GM18508 (cell line): ENCODE measurements around the gene PPP6R1.

Source experiments
- ATAC-seq: cut with Tn5 transposase; IDR thresholded peaks from one replicate; pipeline ENCODE4 v1.9.1; 2021; ENCODE audit warnings: moderate number of reproducible peaks; ENCODE audit not compliant: insufficient read depth, unreplicated experiment

PPP6R1 gene

GRCh38 chr19:55262359-55262758 is 3.5 kb upstream of the PPP6R1 start:
- no peak for ATAC-seq

DNA sequence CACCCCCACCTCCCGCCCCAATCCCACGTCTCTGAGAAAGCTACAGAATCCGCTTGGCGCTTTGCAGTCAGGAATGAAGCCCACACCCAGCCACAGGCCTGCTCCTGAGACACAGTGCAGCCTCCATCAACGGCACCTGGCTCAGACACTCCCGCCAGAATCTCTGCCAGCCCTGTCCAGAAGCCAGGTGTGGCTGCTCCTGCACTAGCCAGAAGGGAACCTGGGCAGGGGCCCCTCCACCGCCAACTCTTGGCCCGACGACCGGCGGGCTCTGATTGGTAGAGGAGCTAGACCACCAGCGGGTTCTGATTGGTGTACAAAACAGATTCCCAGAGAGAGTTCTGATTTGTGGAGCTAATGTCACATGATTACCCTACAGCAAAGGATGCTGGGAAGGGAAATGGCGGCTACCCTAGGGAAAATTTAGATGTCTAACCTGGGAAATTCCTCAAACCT is 2.9 kb upstream of the PPP6R1 start:
- ATAC-seq = no peak

DNA sequence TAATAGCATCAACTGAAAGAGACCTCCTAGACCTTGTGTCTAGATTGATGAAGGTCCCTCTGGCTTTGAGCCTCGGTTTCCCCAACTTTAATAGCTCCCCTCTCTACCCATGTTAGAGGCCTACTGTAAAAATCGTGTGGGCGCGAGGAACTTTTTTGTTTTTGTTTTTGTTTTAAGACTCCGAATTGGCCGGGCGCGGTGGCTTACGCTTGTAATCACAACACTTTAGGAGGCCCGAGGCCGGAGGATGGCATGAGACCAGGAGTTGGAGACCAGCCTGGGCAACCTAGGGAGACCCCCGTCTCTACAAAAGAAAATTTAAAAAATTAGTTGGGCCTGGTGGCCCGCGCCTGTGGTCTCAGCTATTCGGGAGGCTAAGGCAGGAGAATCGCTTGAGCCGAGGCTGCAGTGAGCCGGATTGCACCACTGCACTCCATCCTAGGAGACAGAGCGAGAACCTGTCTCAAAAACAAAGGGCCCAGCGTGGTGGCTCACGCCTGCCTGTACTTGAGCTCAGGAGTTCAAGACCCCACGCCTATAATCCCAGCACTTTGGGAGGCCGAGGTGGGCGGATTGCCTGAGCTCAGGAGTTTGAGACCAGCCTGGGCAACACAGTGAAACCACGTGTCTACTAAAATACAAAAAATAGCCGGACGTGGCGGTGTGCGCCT is 858 bp upstream of the PPP6R1 start:
- no peak for ATAC-seq

DNA sequence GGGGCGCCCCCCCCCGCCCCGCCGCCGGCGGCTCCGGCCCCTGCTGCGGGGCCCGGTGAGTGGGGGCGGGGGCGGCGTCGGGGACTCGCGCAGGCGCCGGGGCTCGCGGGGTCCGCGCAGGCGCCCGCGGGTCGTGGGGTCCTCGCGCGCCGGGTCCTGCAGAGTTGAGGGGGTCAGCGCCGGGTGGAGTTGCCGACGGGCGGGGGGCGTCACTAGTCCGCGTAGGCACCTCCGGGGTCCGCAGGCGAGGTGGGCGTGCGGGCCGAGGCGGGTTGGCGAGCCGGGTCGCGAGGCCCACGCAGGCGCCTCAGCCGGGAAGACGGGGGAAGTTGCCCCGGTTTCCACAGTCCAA is 365 bp downstream of the PPP6R1 start:
- no peak for ATAC-seq

- no peak for ATAC-seq
Observed at GRCh38 chr19:55257461-55258420, 1.1 kb downstream of the PPP6R1 start.

DNA sequence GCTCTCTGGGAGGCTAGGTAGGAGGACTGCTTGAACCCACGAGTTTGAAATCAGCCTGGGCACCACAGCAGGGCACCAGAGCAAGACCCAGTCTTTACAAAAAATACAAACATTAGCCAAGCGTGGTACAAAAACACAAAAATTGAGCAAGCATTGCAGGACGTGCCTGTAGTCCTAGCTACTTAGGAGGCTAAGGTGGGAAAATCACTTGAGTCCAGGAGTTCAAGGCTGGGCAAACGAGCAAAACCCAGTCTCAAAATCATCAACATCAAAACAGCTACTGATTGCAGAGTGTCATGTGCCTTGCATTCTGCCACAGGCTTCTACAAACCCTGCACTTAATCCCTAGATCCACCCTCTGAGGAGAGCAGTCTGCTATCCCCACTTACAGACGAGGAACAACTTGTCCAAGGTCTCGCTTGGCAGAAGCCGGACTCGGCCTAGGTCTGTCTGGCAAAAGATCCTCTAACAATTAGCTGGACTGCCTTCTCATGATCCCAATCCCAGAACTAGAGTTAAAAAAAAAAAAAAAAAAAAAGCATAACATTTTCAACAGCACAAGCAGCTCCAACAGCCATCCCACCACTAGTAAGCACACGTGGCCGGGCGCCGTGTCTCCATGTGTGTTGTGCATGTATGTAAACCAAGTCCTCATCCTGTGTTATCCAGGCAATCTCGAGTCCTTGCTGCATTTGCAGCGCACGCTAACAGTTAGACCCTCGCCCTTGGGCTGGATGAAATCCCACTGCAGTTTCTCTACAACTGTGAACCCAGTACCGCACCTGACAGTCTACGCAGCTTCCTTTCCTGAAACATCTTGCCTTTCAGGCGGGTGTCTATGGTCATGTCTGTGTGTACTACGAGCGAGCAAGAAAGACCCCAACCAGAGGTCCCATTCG is 2.0 kb downstream of the PPP6R1 start:
- ATAC-seq = no peak

DNA sequence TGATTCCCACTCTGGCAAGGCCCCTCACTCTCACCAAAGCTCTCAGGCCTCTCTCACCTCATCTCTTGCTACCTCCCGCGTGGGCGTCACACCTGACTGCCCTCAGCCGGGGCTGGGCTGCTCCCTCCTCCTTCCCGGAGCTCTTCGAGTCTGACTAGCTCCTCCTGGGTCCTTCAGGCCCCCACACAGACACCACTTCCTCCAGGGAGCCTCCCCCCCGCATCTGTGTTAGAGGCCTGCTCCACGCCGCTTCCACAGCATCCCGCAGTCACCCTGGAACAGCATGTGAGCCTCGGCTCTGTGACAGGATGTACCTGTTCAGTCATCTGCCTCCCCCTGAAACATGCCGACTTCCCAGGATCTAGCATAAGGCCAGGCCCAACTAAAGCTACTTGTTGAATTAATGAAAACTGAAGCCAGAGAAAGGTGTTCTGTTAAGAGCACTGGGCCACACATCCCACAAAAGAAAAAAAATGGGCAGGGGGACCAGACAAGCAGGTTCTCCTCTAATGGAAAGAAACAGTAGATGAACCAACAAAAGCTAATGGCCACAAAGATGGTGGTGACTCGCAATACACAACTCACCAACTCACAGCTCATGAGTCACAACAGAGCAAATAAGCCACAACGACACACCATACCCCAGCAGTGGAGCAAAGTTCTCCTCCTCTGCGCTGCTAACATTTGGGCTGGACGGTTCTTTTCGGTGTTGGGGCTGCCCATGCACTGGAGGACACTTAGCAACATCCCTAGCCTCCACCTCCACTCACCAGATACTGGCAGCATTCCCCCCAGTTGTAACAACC is 3.0 kb downstream of the PPP6R1 start:
- ATAC-seq = no peak

GRCh38 chr19:55254625-55254977 is 4.2 kb downstream of the PPP6R1 start:
- ATAC-seq = no peak

DNA sequence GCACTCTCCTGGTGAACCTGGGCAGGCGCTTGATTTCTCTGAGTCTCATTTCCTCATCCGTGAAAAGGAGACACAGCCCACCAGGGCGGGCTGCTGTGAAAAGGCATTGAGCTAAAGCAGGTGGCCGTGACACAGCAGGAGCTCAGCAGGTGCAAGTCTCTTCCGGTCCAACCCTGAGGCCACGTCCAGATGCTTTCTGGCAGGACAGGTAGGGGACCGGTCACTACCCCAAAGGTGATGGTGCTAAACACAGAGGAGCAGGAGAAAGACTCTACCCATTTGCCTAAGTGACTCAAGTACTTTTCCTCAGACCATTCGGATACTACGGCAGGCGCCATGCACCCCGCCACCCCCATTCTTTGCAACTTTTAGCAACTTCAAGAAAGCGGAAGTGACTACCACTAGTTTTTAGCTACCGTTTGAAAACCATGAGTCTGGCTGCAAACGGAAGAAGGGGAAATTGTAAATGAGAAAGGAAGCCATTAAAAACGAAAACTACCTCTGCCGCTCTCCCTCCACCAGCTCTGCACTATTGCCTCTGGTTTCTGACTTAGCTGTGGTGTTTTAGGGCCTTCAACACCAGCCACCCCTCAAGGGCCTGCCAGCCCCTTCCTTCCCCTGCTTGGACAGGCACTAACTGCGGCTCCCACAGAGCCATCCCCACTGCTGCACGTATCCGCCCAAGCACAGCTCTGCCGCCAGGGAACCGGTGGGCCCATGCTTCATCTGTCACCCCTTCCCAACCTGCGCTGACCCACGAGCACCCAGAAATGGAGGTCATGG is 4.8 kb downstream of the PPP6R1 start:
- ATAC-seq = no peak

- ATAC-seq = no peak
Observed at GRCh38 chr19:55252760-55253663, 5.8 kb downstream of the PPP6R1 start.

GRCh38 chr19:55251341-55252081 is 7.3 kb downstream of the PPP6R1 start:
- ATAC-seq = no peak

- no peak for ATAC-seq
Observed at GRCh38 chr19:55250262-55251036, 8.4 kb downstream of the PPP6R1 start.

GRCh38 chr19:55249841-55250240 is 9.0 kb downstream of the PPP6R1 start:
- ATAC-seq = no peak

- ATAC-seq = no peak
Observed at GRCh38 chr19:55248704-55249103, 10.1 kb downstream of the PPP6R1 start.

DNA sequence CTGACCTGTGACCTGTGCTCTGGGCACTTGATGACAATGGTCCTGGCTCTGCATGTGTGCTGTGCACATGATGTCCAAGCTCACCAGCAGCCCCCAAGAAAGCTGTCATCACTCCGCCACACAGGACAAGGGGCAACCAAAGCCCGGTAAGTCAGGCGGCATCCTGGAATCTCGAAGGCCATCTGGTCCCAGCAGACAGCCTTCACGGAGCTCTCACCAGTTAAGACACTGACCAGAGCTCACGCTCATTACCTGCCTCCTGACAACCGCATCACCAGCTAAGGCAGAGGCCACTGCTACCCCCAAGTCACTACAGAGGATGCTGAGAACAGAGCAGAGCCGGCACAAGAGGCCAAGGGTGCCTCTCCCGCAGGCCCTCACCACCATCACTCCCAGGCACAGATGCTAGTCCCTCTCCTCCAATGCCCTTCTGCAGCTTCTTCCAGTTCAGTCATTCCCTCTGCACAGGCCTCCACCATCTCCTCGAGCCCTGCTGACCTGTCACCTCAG is 10.6 kb downstream of the PPP6R1 start:
- no peak for ATAC-seq

DNA sequence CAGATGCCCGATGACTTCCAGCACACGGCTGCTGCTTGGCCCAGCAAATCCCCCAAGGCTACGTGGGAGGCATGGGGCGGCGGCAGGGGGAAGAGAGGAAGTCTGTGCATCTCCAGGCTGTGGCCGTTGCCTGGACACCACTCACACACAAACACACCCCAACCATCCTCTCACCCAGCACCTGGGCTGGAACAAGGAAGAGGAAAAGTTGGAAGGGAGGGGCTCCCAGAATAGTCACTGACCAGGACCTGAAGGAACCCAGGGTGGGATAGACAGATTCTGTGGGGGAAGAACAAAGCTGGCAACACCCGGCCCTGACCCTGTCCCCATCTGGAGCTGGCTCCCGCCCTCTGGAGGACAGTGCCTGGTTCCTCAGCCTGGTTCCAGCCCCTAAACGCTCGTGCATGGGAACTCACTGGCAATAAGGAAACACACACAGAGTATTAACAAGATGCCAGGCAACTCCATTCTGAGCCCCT is 11.2 kb downstream of the PPP6R1 start:
- no peak for ATAC-seq
